GM19023 (cell line): ENCODE data around the gene LHFPL6.
A peak's percentile ranks its signal among the peaks of the same experiment; 100 is the strongest.

ENCODE experiments used
- ATAC-seq: cut with Tn5 transposase; IDR thresholded peaks from one replicate; pipeline ENCODE4 v1.9.1; 2021; ENCODE audit warnings: mild to moderate bottlenecking, moderate library complexity; ENCODE audit not compliant: unreplicated experiment

The LHFPL6 gene

GRCh38 chr13:39394796-39395678 is 208.0 kb downstream of the LHFPL6 start:
- ATAC-seq: no peak

GRCh38 chr13:39391761-39392160 is 211.2 kb downstream of the LHFPL6 start:
- ATAC-seq: no peak

- no peak for ATAC-seq
Measured at GRCh38 chr13:39389013-39389412, 214.0 kb downstream of the LHFPL6 start.

GRCh38 chr13:39385621-39386231 is 217.3 kb downstream of the LHFPL6 start:
- no peak for ATAC-seq

- no peak for ATAC-seq
Measured at GRCh38 chr13:39385154-39385553, 217.8 kb downstream of the LHFPL6 start.

- no peak for ATAC-seq
Measured at GRCh38 chr13:39381456-39381855, 221.5 kb downstream of the LHFPL6 start.

GRCh38 chr13:39379667-39380655 is 223.0 kb downstream of the LHFPL6 start:
- peak; percentile 3 for ATAC-seq

- peak; percentile 93 for ATAC-seq
Measured at GRCh38 chr13:39379118-39379517, 223.9 kb downstream of the LHFPL6 start.

GRCh38 chr13:39378306-39378705 is 224.7 kb downstream of the LHFPL6 start:
- ATAC-seq: no peak

GRCh38 chr13:39377699-39378098 is 225.3 kb downstream of the LHFPL6 start:
- no peak for ATAC-seq

GRCh38 chr13:39376076-39376475 is 226.9 kb downstream of the LHFPL6 start:
- no peak for ATAC-seq

- ATAC-seq: no peak
Measured at GRCh38 chr13:39375601-39376000, 227.4 kb downstream of the LHFPL6 start.

- no peak for ATAC-seq
Measured at GRCh38 chr13:39374741-39375189, 228.2 kb downstream of the LHFPL6 start.

- ATAC-seq: no peak
Measured at GRCh38 chr13:39373145-39373544, 229.8 kb downstream of the LHFPL6 start.

- no peak for ATAC-seq
Measured at GRCh38 chr13:39371706-39372105, 231.3 kb downstream of the LHFPL6 start.

- no peak for ATAC-seq
Measured at GRCh38 chr13:39370554-39370953, 232.4 kb downstream of the LHFPL6 start.

- ATAC-seq: no peak
Measured at GRCh38 chr13:39370048-39370447, 232.9 kb downstream of the LHFPL6 start.

GRCh38 chr13:39369161-39369890 is 233.7 kb downstream of the LHFPL6 start:
- ATAC-seq: no peak

GRCh38 chr13:39365879-39366278 is 237.1 kb downstream of the LHFPL6 start:
- ATAC-seq: no peak

- ATAC-seq: no peak
Measured at GRCh38 chr13:39364947-39365468, 238.0 kb downstream of the LHFPL6 start.
